ENCODE measurements around the gene BPIFB3. TPM values are rescaled to one million over a fixed set of nuclear protein-coding genes. Genes with fewer than 3 reads are reported as not detected.
A peak's percentile ranks its signal among the peaks of the same experiment; 100 is the strongest.

Gene BPIFB3
- total and polyA plus RNA-seq, 2 of the 13 experiments (the other 11 are each of a cell fraction or from before 2014, with no cell fraction given) = 0.09 TPM; not detected in 1

DNA sequence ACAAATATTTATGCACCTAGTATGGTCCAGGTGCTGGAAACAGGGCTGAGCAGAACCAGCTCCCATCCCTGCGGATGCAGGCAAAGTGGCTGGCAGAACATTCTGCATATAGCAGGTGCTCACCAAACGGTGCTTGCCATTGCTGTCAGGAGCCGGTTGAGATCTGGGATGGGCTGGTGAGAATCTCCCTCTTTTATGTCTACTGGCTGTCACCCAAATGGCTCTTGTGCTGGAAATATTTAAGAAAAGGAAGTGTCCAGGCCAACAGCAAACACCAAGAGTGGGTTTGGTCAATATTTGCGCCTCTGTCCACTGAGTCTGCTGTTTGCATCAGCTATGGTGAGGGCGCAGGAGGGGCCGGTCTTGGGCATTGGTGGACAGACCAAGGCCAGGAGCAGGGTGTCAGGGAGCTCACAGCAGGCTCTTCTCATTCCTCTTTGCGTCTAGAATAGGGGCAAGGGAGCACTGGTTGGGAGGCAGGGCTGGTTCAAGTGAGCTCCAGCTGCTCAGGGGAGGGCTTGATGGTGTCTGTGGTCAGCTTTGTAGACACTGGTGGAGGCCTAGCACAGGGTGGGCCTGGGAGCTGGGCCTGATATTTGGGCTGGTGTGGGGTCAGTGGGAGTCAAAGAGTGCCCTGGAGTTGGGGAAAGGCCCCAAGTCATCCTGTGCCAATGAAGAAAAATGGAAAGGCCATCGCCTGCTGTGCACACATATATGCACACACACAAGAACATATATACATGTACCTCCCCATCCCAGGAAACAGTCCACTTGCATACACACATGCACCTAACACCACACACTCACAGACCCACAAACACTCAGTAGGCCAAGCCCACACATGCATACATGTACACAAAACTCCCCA is 47.6 kb upstream of the BPIFB3 start (continued):
- TF ChIP-seq, protein P1, sequence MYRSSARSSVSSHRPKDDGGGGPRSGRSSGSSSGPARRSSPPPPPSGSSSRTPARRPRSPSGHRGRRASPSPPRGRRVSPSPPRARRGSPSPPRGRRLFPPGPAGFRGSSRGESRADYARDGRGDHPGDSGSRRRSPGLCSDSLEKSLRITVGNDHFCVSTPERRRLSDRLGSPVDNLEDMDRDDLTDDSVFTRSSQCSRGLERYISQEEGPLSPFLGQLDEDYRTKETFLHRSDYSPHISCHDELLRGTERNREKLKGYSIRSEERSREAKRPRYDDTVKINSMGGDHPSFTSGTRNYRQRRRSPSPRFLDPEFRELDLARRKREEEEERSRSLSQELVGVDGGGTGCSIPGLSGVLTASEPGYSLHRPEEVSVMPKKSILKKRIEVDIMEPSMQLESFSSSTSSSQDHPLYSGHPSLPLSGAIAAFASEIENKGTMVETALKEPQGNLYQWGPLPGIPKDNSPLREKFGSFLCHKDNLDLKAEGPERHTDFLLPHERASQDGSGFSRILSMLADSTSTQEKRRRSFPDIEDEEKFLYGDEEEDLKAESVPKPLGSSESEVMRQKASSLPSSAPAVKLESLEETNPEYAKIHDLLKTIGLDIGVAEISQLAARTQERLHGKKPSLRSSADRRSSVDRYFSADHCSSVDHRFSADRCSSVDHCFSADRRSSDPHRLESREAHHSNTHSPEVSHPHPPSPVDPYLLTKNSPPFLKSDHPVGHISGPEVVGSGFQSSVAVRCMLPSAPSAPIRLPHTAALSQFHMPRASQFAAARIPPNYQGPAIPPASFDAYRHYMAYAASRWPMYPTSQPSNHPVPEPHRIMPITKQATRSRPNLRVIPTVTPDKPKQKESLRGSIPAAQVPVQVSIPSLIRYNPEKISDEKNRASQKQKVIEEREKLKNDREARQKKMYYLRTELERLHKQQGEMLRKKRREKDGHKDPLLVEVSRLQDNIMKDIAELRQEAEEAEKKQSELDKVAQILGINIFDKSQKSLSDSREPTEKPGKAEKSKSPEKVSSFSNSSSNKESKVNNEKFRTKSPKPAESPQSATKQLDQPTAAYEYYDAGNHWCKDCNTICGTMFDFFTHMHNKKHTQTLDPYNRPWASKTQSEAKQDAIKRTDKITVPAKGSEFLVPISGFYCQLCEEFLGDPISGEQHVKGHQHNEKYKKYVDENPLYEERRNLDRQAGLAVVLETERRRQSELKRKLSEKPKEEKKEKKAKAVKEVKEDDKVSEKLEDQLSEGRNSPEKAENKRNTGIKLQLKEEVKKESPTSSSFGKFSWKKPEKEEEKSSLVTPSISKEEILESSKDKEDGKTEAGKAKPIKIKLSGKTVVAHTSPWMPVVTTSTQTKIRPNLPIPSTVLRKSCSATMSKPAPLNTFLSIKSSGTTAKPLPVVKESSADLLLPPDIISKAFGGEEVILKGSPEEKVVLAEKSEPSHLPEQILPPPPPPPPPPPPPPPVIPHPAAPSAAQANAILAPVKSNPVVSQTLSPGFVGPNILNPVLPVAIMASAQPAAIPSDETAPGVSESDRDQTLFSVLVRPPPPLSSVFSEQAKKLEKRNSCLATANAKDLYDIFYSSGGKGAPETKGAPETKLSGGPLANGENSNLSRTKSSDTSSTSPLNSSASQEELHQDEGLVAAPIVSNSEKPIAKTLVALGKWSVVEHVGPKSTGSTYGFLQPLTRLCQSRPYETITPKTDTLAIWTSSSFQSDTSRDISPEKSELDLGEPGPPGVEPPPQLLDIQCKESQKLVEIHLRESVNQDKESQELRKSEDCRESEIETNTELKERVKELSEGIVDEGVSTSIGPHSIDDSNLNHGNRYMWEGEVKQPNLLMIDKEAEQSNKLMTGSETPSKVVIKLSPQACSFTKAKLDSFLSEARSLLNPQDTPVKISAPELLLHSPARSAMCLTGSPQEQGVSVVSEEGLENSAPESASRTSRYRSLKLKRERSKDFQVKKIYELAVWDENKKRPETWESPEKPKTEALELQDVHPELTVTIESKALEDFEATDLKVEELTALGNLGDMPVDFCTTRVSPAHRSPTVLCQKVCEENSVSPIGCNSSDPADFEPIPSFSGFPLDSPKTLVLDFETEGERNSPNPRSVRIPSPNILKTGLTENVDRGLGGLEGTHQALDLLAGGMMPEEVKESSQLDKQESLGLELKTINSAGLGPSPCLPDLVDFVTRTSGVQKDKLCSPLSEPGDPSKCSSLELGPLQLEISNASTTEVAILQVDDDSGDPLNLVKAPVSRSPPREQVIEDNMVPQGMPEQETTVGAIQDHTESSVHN (CRISPR knock-in tag; IDR thresholded peaks at IDR 0.05) = peak; percentile 81; the same call in 1 of the 2 replicates
- TF ChIP-seq ZNF333 (CRISPR knock-in tag; IDR thresholded peaks at IDR 0.05; ENCODE audit: borderline replicate concordance) (no peak; the same call in 1 of the 2 replicates), MTA3 (CRISPR knock-in tag; IDR thresholded peaks at IDR 0.05) (no peak), SNAPC2 (CRISPR knock-in tag; IDR thresholded peaks at IDR 0.05) (peak; percentile 77), REXO4 (CRISPR knock-in tag; IDR thresholded peaks at IDR 0.05; ENCODE audit: borderline replicate concordance) (no peak), ISL2 (CRISPR knock-in tag; IDR thresholded peaks at IDR 0.05) (peak; percentile 96), TCF7 (IDR thresholded peaks at IDR 0.05; ENCODE audit: low read depth) (peak; percentile 85), ZNF720 (CRISPR knock-in tag; IDR thresholded peaks at IDR 0.05) (no peak), ZNF674 (CRISPR knock-in tag; IDR thresholded peaks at IDR 0.05; ENCODE audit: low read depth) (no peak), ZNF331 (CRISPR knock-in tag; IDR thresholded peaks at IDR 0.05) (peak; percentile 96), BRD4 (CRISPR knock-in tag; IDR thresholded peaks at IDR 0.05) (peak; percentile 58; the same call in 1 of the 2 replicates), GLMP (CRISPR knock-in tag; IDR thresholded peaks at IDR 0.05; ENCODE audit: borderline replicate concordance) (no peak), ZNF773 (CRISPR knock-in tag; IDR thresholded peaks at IDR 0.05; ENCODE audit: borderline replicate concordance) (no peak), NFE2 (CRISPR knock-in tag; IDR thresholded peaks at IDR 0.05) (no peak), ZNF256 (CRISPR knock-in tag; conservative IDR thresholded peaks at IDR 0.05) (no peak), SSRP1 (CRISPR knock-in tag; IDR thresholded peaks at IDR 0.05) (no peak; the same call in 1 of the 2 replicates), POLR2A (IDR thresholded peaks at IDR 0.05; ENCODE audit: insufficient read depth in 1 of 2, low read depth in 2 of 2, low read length in 2 of 2) (peak; percentile 54 to 77), ZNF7 (CRISPR knock-in tag; IDR thresholded peaks at IDR 0.05) (no peak), HDAC2 (CRISPR knock-in tag; IDR thresholded peaks at IDR 0.05) (peak; percentile 99), SETDB1 (CRISPR knock-in tag; IDR thresholded peaks at IDR 0.05; ENCODE audit: borderline replicate concordance) (no peak)
